Thymus (tissue), 11 donors: ENCODE measurements around the gene LRRC27. TPM values are rescaled to one million over a fixed set of nuclear protein-coding genes. Genes with fewer than 3 reads are reported as not detected.

Source experiments
- DNase-seq, 9 donors: peaks; one replicate each; pipeline ENCODE4 v3.0.0-alpha.2; 2013; ENCODE audit warnings: low spot score in 9 of 9, low read depth in 6 of 9, missing footprints in 1 of 9
- H3K27ac ChIP-seq, 2 donors: one replicate each; pipeline ENCODE4 v1.5.1; 2013; ENCODE audit warnings: control low read depth in 1 of 2, low read depth in 1 of 2, low read length in 1 of 2, mild to moderate bottlenecking in 1 of 2, moderate library complexity in 1 of 2
- H3K27me3 ChIP-seq, 2 donors: one replicate each; pipeline ENCODE4 v1.5.1; 2013; ENCODE audit warnings: low read length in 1 of 2; ENCODE audit not compliant: control insufficient read depth in 2 of 2, insufficient read depth in 1 of 2
- H3K36me3 ChIP-seq, 2 donors: one replicate each; pipeline ENCODE4 v1.5.1; 2013; ENCODE audit warnings: low read length in 1 of 2, mild to moderate bottlenecking in 1 of 2, moderate library complexity in 1 of 2; ENCODE audit not compliant: control insufficient read depth in 2 of 2, insufficient read depth in 2 of 2
- H3K4me1 ChIP-seq, 2 donors: one replicate each; pipeline ENCODE4 v1.5.1; 2013; ENCODE audit warnings: low read length in 2 of 2; ENCODE audit not compliant: control insufficient read depth in 2 of 2, insufficient read depth in 2 of 2
- H3K4me3 ChIP-seq, 2 donors: one replicate each; pipeline ENCODE4 v1.5.1; 2013; ENCODE audit warnings: low read length in 2 of 2, control low read depth in 1 of 2, mild to moderate bottlenecking in 1 of 2
- H3K9me3 ChIP-seq, 2 donors: one replicate each; pipeline ENCODE4 v1.5.1; 2013; ENCODE audit warnings: low read length in 1 of 2, mild to moderate bottlenecking in 1 of 2; ENCODE audit not compliant: control insufficient read depth in 2 of 2, insufficient read depth in 1 of 2
- WGBS: extraction: QIAGEN DNeasy Blood & Tissue Kit; methylation state at CpG from one replicate; pipeline ENCODE4 v1.1.7; 2013; 5-methylcytosine and 5-hydroxymethylcytosine counted together
- polyA plus RNA-seq: library from polyadenylated mRNA; stranded (reverse); fragments of 200-250 nt; gene quantifications from one replicate; pipeline ENCODE4 v1.2.3, GENCODE V29; 2013
- total RNA-seq: library from RNA; stranded (reverse); fragments of 120-200 nt; gene quantifications from one replicate; pipeline ENCODE4 v1.2.4, GENCODE V29; 2013
- donor health status: healthy.

The LRRC27 gene
- total and polyA plus RNA-seq, 2 donors = 7.6 to 8.7 TPM

- Histone ChIP-seq H3K27me3 (peaks cover 29 to 44% of the 10 kb centered on the region in 2 donors), H3K4me1 (peaks cover 11 to 32% of the 10 kb centered on the region in 2 donors), H3K27ac (no peak overlapping the region), H3K9me3 (no peaks in the 10 kb centered on the region), H3K4me3 (peak overlapping the region in 1 of 2 donors; percentile 82), H3K36me3 (no peaks in the 10 kb centered on the region)
- WGBS = 98% methylated on average over 16 of the region's 16 CpGs
- DNase-seq = no peak
Observed at GRCh38 chr10:132306343-132306685, 25.7 kb upstream of the LRRC27 start.

GRCh38 chr10:132306864-132307751 is 24.9 kb upstream of the LRRC27 start:
- Histone ChIP-seq H3K4me3 (peak overlapping the region; percentile 35 to 82), H3K4me1 (peaks cover 11 to 32% of the 10 kb centered on the region in 2 donors), H3K9me3 (no peaks in the 10 kb centered on the region), H3K27ac (no peak overlapping the region), H3K36me3 (no peaks in the 10 kb centered on the region), H3K27me3 (peaks cover 29 to 44% of the 10 kb centered on the region in 2 donors)
- WGBS = 7% methylated on average over 98 of the region's 98 CpGs
- peak in 1 of 9 donors; percentile 59 for DNase-seq

- under 1% methylated on average over 84 of the region's 84 CpGs for WGBS
Observed at GRCh38 chr10:132307823-132308586, 24.0 kb upstream of the LRRC27 start, which contains the start of gene STK32C. STK32C (minus strand) TSS chr10:132307950; CDS start chr10:132307833, 117 bp downstream.

GRCh38 chr10:132308587-132309470 is 23.2 kb upstream of the LRRC27 start:
- Histone ChIP-seq H3K27ac (no peak overlapping the region), H3K4me3 (peak overlapping the region; percentile 25 to 82), H3K4me1 (peaks cover 11 to 29% of the 10 kb centered on the region in 2 donors), H3K9me3 (peaks cover 0 to under 1% of the 10 kb centered on the region in 2 donors), H3K36me3 (no peaks in the 10 kb centered on the region), H3K27me3 (peaks cover 29 to 44% of the 10 kb centered on the region in 2 donors)
- peak in 1 of 9 donors; percentile 28 for DNase-seq
- WGBS = 26% methylated on average over 61 of the region's 61 CpGs

More at GRCh38 chr10:132307823-132308586, 24.0 kb upstream of the LRRC27 start, which contains the start of gene STK32C:
- peak; percentile 55 to 92 (median 81) for DNase-seq
- H3K27ac ChIP-seq = peak within 1 kb of the TSS; percentile 32 to 61
- H3K4me1 ChIP-seq = peaks cover 11 to 32% of the 10 kb centered on the region in 2 donors
- no peaks in the 10 kb centered on the region for H3K9me3 ChIP-seq
- peaks cover 29 to 44% of the 10 kb centered on the region in 2 donors for H3K27me3 ChIP-seq
- H3K36me3 ChIP-seq = no peaks in the 10 kb centered on the region
- peak within 1 kb of the TSS; percentile 66 to 82 for H3K4me3 ChIP-seq

GRCh38 chr10:132309471-132309865 is 22.5 kb upstream of the LRRC27 start:
- WGBS = 95% methylated on average over 12 of the region's 12 CpGs
- Histone ChIP-seq H3K9me3 (peaks cover 0 to 5% of the 10 kb centered on the region in 2 donors), H3K4me3 (no peak overlapping the region), H3K27ac (no peak overlapping the region), H3K4me1 (peaks cover 11 to 22% of the 10 kb centered on the region in 2 donors), H3K36me3 (no peaks in the 10 kb centered on the region), H3K27me3 (peaks cover 29 to 44% of the 10 kb centered on the region in 2 donors)
- DNase-seq = no peak

GRCh38 chr10:132309879-132310591 is 22.0 kb upstream of the LRRC27 start:
- DNase-seq = no peak
- peaks cover 11 to 17% of the 10 kb centered on the region in 2 donors for H3K4me1 ChIP-seq
- WGBS = 93% methylated on average over 7 of the region's 7 CpGs
- H3K27me3 ChIP-seq = peaks cover 25 to 44% of the 10 kb centered on the region in 2 donors
- H3K4me3 ChIP-seq = no peak overlapping the region
- no peak overlapping the region for H3K27ac ChIP-seq
- no peaks in the 10 kb centered on the region for H3K36me3 ChIP-seq
- peaks cover 0 to 9% of the 10 kb centered on the region in 2 donors for H3K9me3 ChIP-seq

GRCh38 chr10:132310701-132311337 is 21.2 kb upstream of the LRRC27 start:
- no peak for DNase-seq
- Histone ChIP-seq H3K9me3 (peaks cover 0 to 9% of the 10 kb centered on the region in 2 donors), H3K36me3 (no peaks in the 10 kb centered on the region), H3K4me3 (no peak overlapping the region), H3K27ac (no peak overlapping the region), H3K27me3 (peaks cover 20 to 38% of the 10 kb centered on the region in 2 donors), H3K4me1 (peaks cover 11 to 17% of the 10 kb centered on the region in 2 donors)
- 96% methylated on average over 17 of the region's 17 CpGs for WGBS
